GM18873 (cell line): ENCODE results near the gene CDK6.
"Not testable (repeated sequence)": the region's sequence is repeated elsewhere in the genome, so short reads cannot be mapped to it uniquely, and the experiment has no call there.

Experiments used
- ATAC-seq: cut with Tn5 transposase; IDR thresholded peaks from one replicate; pipeline ENCODE4 v1.9.1; 2021; ENCODE audit warnings: mild to moderate bottlenecking, moderate library complexity, moderate number of reproducible peaks; ENCODE audit not compliant: unreplicated experiment, low FRiP score

Gene CDK6

GRCh38 chr7:92608380-92609322 is 227.7 kb downstream of the CDK6 start:
- ATAC-seq = no peak

GRCh38 chr7:92606985-92607384 is 229.4 kb downstream of the CDK6 start:
- no peak for ATAC-seq

- ATAC-seq = not testable (repeated sequence)
These were observed 231.9 kb downstream of the CDK6 start for GRCh38 chr7:92604517-92604916.

GRCh38 chr7:92603089-92603445 is 233.3 kb downstream of the CDK6 start:
- ATAC-seq = no peak

- ATAC-seq = no peak
These were observed 233.9 kb downstream of the CDK6 start for GRCh38 chr7:92602352-92603088.

- ATAC-seq = no peak
These were observed 237.9 kb downstream of the CDK6 start for GRCh38 chr7:92598310-92598981.

DNA sequence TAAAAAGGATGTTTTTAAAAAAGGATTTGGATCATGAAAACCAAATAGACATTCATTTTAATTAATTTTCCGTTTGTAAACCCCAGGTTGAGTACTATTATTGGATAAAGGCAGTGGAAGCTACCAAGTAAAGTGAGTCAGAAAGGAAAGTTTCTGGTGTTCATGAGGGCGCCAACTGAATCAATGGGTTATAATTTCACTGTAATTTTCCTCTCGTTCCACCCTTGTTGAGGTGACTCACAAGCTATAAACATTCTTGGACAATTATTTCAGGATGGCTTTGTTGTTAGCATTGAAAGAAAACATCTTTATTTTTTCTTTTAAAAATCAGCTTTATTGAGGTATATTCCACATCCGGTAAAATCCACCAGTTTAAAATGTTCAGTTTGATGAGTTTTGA is 241.1 kb downstream of the CDK6 start:
- no peak for ATAC-seq

DNA sequence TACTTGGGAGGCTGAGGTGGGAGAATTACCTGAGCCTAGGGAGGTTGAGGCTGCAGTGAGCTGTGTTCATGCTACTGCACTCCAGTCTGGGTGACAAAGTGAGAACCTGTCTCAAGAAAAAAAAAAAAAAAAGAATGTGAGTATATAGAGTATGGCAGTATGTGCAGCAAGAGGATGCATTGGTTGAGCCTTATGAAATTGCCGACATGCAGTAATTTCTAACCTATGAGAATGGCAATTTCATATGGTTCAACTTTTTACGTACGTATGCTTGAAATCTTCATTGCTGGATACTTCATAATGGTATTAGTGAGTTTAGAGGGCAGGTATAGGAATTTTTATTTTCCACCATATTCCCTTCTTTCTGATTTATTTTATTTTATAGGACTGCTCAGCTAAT is 241.6 kb downstream of the CDK6 start:
- no peak for ATAC-seq

GRCh38 chr7:92590711-92591310 is 245.6 kb downstream of the CDK6 start:
- no peak for ATAC-seq

DNA sequence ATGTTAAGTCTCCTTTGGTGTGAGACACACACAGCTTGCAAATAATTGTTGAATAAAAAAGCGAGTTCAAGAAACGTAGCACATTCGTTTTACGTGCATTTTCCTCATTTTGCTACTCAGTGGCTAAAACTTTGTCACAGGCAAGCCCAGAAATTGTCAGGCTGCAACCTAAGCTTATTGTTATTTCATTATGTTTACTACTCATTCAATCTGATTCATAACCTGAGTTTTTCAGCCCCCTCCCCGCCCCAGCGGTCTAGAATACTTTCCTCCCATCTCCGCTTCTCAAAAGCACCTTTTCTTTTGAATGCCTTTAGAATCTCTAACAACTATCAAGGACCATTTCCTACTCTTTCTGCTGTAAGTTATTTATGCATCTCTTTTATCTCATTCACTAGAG is 247.3 kb downstream of the CDK6 start:
- no peak for ATAC-seq

- ATAC-seq = no peak
These were observed 247.8 kb downstream of the CDK6 start for GRCh38 chr7:92588561-92588960.

DNA sequence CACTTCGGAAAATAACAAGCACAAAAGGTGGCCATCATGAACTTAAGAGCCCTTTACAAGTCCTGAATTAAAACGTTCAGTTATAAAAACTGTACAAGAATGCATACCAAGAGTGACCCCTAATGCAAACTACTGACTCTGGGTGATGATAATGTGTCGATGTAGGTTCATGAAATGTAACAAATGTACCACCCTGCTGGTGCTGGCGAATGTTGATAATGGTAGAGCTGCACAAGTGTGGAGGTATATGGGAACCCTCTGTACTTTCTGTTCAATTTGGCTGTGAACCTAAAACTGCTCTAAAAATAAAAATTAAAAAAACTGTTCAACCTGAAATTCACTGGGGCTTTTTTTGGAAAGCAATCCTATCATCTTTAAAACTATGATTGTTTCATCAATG is 249.5 kb downstream of the CDK6 start:
- no peak for ATAC-seq

DNA sequence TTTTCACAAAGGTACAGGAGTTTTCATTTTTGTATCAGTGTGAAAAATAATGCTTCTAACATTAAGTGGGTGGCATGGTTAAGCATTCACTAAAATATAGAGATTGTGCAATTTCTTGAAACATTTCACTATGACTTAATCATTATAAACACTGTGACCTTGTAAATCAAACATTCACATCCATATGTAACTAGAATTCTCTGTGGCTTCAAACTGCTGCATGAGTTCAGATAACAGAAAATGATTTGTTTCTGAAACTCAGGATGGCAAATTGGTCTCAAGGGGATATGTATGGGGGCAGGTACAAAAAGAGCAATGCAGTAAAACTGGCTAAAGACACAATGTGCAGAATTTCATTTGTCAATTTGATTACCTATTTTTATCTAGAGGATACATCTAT is 250.0 kb downstream of the CDK6 start:
- ATAC-seq = no peak

GRCh38 chr7:92584953-92585352 is 251.4 kb downstream of the CDK6 start:
- no peak for ATAC-seq

DNA sequence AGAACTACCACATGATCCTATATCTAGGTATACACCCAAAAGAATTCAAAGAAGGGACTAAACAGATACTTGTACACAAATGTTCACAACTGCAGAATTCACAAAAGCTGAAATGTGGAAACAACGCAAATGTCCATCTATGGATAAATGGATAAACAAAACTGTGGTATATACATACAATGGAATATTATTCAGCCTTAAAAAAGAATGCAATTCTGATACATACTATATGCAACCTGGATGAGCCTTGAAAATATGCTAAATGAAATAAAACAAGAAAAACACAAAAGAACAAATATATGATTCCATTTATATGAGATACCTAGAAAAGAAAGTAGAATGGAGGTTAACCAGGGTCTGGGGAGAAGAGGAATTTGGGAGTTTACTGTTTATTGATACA is 253.4 kb downstream of the CDK6 start:
- ATAC-seq = no peak

DNA sequence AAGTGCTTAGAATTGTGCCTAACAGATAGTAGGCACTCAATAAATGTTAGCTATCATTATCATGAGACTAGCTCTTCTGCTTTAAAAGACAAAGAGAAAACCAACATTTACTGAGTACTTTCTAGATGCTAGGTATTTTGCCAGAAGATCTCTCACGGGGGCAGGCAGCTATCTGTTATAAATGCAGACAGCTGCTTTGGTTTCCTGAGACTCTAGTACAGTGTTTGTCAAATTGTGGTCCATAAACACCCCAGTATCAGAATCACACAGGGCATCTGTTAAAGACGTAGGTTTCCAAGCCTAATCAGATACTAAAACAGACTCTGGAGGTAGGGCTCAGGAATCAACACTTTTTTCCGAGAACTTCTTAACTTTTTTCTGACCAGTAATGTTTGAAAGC is 260.1 kb downstream of the CDK6 start:
- ATAC-seq = no peak

- no peak for ATAC-seq
These were observed 267.2 kb downstream of the CDK6 start for GRCh38 chr7:92569137-92569536.

- no peak for ATAC-seq
These were observed 268.9 kb downstream of the CDK6 start for GRCh38 chr7:92567460-92567859.

- no peak for ATAC-seq
These were observed 273.0 kb downstream of the CDK6 start for GRCh38 chr7:92563345-92563744.

DNA sequence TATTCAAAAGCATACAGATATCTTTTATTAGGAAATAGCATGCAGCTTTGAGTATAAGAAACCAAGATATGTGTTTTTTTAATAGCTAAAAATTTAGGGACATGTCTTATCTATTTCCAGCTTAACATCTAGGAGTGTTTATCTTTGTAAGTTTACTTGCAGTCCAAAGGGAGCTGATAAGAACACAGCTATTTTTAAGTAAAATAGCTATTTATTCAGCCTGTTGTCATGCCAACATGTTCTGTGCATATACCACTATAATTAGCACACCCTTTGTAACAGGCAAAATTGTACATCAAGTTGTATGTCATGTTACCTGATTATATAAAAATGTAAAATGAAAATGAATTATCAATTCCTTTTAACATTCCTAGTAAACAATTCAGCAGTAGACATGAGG is 275.8 kb downstream of the CDK6 start:
- ATAC-seq = no peak
